Right kidney (tissue), 1 donor: ENCODE results near the gene CLEC4G.
"Not testable (repeated sequence)": the region's sequence is repeated elsewhere in the genome, so short reads cannot be mapped to it uniquely, and the experiment has no call there.

Source experiments
- DNase-seq: peaks from one replicate; pipeline ENCODE4 v3.0.0-alpha.2; 2016

CLEC4G gene

GRCh38 chr19:7746903-7747884 is 15.3 kb upstream of the CLEC4G start, which contains the start of gene CD209:
Gene CD209, minus strand, starts transcription at chr19:7747534. Its CDS starts 23 bp downstream, at chr19:7747511.
- no peak for DNase-seq

DNA sequence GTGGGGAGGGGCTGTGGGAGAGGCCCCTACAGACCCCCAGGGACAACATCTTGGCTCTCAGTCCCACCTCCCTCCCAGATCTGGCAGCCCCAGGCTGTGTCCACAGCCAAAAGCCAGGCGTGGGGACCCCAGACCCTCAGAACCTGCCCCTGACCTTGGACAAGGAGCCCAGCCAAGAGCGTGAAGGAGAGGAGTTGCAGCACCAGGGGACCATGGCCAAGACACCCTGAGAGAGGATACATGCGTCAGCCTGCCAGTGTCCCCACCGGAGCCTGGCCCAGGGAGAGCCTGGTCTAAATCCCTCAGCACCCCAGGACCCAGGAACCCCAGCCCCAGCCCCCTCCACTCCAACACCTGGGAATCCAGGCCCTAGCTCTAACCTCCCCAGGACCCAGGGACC is 14.4 kb upstream of the CLEC4G start:
- DNase-seq, result not testable (repeated sequence)

DNA sequence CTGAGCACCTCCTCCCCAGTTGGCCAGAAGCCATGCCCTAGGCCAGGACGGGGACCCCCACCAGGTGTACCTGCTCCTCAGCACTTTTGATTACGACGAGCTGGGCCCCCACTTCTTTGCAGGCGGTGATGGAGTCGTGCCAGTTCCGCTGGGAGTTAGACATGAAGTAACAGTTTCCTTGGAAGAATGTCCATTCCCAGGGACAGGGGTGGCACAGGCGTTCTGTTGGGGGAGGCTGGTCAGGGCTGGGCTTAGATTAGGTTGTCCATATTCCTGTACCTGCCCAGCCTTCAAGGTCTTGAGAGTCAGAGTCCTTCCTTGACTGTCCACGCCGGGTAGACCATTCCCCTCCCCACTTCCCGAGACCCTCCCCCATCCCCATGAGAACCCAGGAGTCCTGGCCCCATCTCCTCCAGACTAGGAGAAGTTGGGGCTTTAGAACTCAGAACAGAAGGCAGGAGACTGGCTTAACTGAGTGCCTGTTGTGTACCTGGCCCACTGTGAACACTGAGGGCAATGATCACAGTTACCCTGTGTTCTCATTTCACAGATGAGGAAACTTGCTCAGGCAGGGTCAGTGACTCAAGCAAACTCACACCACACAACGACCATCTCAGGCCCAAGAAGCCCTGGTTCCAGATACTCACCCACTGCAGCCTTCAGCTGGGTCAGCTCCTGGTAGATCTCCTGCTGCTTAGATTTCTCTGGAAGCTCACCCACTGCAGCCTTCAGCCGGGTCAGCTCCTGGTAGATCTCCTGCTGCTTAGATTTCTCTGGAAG is 13.2 kb upstream of the CLEC4G start:
- DNase-seq, result no peak

DNA sequence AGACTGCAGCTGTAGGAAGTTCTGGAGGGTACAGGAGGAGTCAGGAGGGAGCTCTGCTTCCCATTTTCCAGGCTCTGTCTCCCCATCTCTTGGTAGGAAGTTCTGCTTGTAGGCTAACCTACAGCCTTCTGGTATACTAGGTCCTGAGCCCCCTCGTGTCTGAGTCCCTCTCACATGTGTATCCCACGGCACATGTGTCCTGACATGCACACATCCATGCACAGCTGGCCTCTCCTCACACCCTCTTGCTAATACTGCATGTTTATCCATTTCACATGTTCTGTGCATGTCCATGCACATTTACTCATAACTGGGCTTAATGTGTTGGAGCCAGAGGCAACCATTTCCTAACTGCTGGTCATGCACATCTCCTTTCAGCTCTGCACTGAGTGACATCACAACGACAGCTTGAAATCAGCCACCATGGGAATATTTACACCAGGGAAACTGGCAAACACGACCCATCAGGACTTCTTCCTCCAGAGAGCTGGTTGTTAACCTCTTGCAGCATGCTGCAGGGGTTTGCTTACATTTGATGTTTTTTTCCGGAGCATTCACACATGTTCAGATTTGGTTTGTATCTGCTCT is 12.4 kb upstream of the CLEC4G start:
- no peak for DNase-seq

DNA sequence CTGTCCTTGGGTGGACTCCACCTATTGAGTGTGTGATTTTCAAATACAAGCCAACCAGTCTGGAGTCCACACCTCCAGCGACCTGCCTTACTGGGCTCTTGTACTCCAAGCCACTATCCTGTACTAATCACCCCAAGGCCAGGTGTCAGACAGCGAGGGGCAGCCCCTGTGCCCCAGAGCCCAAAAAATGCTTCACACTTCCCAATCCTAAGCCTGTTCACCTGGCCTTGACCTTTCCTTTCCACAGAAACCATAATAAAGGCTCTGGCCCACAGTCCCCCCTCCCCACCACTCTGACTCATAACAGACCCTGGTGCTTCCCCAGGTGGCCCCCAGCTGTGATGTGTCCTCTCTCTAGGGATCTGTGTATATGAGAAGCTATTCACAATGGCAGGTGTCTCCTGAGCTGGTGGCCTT is 11.5 kb upstream of the CLEC4G start:
- DNase-seq, result no peak

DNA sequence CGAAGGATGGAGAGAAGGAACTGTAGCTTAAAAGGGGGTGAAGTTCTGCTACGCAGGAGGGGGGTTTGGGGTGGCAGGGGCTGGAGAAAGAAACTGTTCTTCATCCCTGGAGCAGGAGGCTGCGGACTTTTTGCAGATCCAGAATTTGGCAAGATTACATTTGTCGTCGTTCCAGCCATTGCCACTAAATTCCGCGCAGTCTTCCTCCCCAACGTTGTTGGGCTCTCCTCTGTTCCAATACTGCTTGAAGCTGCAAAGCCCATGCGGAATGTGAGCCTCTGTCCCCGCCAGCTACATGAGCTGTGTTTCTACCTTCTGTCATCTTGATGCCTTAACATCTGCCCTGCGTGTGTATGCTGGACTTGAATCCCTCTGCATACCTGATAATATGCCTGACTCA is 11.1 kb upstream of the CLEC4G start:
- no peak for DNase-seq

- DNase-seq, result no peak
Observed at GRCh38 chr19:7742575-7742974, 10.7 kb upstream of the CLEC4G start.

DNA sequence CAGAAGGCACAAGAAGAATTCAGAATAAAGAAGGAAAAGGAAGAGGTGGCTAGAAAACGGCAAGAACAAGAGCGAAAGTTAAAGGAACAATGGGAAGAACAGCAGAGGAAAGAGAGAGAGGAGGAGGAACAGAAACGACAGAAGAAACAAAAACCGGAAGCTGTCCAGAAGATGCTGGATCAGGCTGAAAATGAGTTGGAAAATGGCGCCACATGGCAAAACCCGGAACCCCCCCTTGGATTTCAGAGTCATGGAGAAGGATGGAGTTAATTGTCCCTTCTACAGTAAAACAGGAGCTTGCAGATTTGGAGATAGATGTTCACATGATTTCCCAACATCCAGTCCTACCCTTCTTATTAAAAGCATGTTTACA is 8.8 kb upstream of the CLEC4G start:
- DNase-seq, result no peak

- no peak for DNase-seq
Observed at GRCh38 chr19:7739801-7740681, 8.1 kb upstream of the CLEC4G start.

DNA sequence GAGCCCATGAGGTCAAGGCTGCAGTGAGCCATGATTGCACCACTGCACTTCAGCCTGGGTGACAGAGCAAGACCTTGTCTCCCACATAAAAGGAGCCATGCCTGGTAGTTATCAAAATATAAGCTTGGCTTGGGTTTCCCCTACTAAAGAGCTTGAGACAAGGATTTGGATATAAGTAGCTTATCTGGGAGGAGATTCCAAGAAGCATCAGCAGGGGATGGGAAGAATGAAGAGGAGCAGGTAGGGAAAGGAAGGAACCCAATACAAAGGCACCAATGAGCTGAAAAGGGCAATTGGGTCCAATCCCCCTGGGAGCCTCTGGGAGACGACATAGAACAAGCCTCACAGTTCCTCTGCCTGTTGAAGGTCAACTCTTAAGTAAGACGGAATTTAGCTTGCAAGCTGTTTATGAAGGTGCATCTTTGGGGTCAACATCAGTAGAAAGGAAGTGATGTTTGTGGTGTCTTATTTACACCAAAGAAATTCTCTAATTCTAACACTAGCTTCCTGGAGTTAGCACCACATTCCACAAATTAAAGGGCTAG is 7.4 kb upstream of the CLEC4G start:
- DNase-seq, result no peak

DNA sequence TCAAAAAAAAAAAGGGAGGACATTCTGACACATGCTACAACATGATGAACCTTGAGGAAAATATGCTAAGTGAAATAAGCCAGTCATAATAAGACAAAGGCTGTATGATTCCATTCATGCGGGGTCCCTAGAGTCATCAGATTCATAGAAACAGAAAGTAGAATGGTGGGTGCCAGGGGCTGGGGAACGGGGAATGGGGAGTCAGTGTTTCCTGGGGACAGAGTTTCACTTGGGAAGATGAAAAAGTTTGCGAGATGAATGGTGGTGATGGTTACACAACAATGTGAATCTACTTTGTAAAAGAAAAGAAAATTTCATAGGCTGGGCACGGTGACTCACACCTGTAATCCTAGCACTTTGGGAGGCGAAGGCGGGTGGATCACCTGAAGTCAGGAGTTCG is 6.1 kb upstream of the CLEC4G start:
- DNase-seq, result no peak

GRCh38 chr19:7737215-7737614 is 5.3 kb upstream of the CLEC4G start:
- no peak for DNase-seq

- no peak for DNase-seq
Observed at GRCh38 chr19:7736148-7736547, 4.2 kb upstream of the CLEC4G start.

DNA sequence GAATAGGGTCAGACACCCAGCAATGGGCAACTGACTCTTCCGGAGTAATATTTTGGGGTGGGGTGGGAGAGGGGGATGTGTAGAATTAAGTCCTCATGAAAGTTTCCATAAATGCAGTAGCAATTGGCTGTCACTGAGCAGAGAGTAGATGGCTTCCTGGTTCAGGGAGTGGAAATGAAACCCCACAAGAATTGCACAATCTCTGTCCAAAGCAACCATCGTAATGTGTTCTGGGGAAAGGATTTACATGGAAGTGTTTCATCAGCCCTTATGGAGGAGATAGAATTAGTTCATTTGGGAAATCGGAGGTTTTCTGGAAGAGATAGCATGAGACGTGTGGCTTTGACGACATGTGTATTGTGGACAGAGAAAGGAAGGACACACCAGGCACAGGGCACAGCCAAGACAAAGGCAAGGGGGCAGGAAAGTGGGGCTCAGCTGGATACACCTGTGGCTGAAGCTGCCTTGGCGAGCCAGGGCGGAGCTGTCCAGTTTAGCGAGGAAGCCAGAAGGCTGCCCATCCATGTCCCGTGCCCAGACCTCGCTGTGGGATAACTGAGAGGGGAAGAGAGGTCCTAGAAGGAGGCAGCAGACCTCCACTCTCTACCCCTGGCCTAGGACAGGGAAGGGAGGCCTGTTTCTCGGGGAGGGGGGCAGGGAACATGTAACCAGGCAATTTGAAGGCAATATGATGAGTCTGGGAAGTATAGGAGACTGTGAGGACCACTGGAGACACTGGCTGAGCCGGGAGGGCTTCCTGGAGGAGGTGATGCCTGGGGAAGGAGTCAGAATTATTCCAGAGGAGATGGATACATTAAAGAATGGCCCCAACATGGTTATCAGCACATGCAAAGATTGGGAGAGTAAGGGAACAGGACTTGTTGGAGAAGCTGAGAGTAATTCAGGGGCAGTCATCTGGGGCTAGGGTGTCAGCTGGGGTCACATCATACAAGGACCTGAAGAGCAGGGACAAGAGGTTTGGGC is 2.6 kb upstream of the CLEC4G start:
- DNase-seq, result no peak

DNA sequence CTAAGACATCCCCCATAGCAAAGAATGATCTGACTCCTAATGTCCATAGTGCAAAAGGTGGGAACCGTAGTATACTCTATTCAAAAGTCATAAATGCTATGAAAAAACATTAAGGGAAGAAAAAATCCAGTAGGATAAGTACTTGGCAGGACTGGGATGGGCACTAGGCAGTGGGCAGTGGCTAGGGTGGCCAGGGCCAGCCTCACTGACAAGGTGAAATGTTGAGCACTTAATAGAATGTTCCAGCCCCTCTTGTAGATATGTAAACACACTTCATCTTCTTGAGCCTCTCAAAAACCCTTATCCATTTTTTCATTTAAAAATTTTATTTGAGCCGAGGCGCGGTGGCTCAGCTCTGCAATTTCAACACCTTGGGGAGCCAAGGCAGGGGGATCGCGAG is 1.5 kb upstream of the CLEC4G start:
- no peak for DNase-seq

DNA sequence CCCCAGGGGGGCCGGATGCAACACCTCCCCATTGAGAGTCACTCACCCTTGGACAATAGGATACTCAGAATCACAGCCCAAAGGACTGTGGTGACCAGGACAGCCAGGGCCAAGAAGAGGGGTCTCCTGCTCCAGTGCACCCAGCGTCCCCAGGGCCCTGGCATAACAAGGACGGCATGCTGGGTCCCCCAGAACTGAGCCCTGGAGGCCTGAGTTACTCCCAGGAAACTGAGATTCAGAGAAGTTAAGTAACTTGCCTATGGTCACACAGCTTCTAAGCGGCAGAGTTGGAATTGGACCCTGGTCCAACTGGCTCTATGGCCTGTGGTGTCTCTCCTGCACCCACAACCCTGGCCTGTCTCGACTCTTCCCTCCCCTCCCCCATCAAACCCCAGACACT is 295 bp downstream of the CLEC4G start:
- DNase-seq, result no peak

DNA sequence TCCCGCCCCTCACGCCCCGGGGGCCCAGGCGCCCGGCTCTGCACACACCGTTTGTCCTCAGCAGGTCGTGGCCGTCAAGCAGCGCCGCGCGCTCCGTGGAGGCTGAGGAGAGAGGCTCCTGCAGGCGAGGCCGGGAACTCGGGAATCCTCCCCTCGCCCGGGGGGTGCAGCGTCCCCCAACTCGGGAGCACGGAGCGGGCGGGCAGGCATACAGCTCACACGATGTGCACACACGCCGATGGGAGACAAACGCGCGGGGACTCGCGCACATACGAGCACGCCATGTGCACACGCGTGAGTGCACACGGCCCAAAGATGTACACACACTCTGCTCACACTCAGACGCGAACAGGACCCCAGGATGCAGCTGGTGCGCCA is 703 bp downstream of the CLEC4G start:
- DNase-seq, result no peak

DNA sequence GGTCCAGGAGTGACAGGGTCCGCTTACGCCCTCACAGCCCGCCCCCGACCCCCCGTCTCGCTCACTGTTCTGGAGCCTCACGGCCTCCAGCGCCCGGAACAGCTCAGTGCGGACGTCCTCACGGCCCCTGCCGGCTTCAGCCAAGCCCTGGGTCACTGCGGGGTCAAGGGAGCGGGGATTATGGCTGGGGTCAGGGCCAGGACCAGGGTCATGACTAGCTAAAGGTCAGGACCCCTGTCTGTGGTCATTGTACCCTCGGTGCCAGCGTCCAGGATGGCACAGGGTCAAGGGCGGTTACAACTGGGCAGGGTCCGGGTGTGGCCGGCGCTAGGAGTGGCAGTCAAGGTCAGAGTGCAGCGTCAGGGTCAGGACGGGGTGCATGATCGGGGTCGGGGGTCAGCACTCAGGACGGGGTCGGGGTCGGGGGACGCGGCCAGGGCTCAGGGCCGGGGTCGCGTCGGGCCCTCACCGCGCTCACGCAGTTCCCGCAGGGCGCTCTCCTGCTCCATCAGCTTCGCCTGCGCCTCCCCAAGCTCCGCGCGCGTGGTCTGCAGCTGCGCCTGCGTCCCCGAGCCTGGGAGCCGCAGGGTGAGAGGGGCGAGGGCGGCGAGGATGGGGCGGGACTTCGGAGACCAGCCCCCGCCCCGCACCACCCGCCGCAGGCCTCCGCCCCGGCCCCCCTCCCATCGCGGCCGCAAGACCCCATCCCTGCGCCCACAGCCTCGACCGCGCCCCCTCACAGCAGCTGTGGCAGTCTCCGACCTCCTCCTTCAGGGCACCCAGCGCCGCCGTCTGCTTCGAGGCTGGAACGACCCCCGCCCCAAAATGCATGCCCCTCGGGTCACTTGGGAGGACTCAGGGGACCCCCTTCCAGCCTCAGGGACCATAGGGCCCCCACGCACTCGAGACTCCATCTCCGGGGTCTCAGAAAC is 1.4 kb downstream of the CLEC4G start:
- no peak for DNase-seq

DNA sequence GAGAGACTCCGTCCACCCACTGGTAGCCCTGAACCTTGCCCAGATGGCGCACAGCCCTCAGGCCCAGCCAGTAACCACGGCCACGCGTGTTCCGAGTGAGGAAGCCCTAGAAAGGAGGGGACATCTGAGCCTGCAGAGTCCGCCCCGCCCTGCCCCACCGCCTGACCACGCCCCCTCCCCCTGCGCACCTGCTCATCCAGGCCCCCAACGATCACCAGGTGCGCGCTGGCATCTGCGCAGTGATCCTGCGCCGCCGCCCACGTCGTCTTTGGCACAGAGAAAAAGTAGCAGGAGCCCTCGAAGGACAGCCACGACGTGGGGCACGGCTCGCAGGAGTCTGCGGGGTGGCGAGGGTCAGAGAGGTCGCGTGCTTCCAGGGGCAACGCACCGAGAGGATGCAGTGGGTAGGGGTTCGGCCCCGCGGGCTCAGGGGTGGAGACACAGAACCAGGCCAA is 2.1 kb downstream of the CLEC4G start:
- DNase-seq, result no peak
